Testis (tissue), 2 donors: Measurements from ENCODE around the gene KCNQ5.

Experiments
- POLR2A ChIP-seq: fragments of 450-650 bp; IDR thresholded peaks from one replicate; pipeline ENCODE4 v1.6.1; 2017; ENCODE audit warnings: antibody characterized with exemption, mild to moderate bottlenecking, moderate library complexity
- TF ChIP-seq, protein P1 (sequence below), 3 experiments: fragments of 450-650 bp in 2 of 3; fragments of 200-600 bp in 1 of 3; sonication (generic) in 1 of 3; IDR thresholded peaks; one replicate each; pipeline ENCODE4 v1.5.1; 2016 to 2019; ENCODE audit warnings: antibody characterized with exemption in 3 of 3, mild to moderate bottlenecking in 2 of 3, moderate library complexity in 1 of 3

DNA sequence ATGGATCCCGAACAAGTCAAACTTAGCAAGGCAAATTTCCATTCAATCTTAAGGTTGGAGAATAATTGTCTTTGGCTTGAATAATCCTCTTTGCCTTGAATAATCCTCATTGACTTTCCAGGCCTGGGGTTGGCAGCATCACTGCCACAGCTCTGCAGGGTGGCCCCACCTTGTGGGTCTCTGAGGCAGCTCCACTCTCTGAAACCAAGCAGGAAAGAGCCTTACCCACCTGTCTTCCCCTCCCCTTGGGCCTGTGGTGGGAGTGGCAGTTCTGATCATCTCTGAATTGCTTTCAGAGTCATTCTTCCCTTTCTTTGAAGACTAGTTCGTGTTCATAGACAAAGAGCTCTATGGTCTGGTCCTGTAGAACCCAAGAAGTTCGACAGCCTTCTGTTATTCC is 47.5 kb downstream of the KCNQ5 start:
- TF ChIP-seq, protein P1, sequence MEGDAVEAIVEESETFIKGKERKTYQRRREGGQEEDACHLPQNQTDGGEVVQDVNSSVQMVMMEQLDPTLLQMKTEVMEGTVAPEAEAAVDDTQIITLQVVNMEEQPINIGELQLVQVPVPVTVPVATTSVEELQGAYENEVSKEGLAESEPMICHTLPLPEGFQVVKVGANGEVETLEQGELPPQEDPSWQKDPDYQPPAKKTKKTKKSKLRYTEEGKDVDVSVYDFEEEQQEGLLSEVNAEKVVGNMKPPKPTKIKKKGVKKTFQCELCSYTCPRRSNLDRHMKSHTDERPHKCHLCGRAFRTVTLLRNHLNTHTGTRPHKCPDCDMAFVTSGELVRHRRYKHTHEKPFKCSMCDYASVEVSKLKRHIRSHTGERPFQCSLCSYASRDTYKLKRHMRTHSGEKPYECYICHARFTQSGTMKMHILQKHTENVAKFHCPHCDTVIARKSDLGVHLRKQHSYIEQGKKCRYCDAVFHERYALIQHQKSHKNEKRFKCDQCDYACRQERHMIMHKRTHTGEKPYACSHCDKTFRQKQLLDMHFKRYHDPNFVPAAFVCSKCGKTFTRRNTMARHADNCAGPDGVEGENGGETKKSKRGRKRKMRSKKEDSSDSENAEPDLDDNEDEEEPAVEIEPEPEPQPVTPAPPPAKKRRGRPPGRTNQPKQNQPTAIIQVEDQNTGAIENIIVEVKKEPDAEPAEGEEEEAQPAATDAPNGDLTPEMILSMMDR (IDR thresholded peaks at IDR 0.05) = no peak
- TF ChIP-seq POLR2A = no peak
